COLO829 (cell line): Measurements from ENCODE around the gene GRIK4.
"Not testable (repeated sequence)": the region's sequence is repeated elsewhere in the genome, so short reads cannot be mapped to it uniquely, and the experiment has no call there.

ENCODE experiments used
- DNase-seq: peaks from one replicate; pipeline ENCODE4 v3.0.0; 2012; ENCODE audit warnings: low spot score

GRIK4 gene

DNA sequence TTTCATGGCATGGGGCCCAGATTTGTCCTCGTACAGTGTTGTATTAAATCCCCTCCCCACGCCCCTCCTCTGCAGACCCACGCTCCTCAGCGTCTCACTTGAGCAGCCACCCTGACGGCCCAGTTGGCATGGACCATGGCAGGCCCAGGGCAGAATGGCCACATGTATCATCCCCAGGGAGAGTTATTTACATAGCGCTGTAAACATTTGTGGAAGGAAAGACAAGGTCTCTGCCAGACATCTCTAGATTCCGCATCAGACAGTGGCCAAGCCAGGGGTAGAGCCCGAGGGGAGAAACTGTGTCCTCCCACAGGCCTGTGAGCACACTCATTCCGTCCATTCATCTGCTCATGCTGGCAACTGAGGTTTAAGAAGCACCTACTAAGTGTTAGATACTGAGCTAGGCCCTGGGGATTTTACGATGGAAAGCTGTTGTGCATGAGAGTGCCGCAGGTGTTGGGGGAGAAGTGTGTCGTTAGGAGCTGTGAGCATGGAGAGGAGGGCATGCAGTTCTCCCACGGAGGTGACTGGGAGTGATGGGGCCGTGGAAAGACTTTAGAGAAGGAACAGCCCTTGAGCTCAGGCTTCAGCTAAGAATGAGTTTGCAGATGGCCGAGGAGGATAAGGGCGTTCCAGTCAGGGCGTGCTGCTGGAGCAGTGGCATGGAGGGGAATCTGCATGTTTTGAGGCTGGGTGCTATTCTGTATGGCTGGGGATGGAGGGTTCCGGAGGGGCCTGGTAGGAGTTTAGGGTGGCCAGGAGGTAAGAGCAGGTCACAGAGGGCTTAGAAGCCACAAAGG, 94.9 kb downstream of the GRIK4 start:
- no peak for DNase-seq

DNA sequence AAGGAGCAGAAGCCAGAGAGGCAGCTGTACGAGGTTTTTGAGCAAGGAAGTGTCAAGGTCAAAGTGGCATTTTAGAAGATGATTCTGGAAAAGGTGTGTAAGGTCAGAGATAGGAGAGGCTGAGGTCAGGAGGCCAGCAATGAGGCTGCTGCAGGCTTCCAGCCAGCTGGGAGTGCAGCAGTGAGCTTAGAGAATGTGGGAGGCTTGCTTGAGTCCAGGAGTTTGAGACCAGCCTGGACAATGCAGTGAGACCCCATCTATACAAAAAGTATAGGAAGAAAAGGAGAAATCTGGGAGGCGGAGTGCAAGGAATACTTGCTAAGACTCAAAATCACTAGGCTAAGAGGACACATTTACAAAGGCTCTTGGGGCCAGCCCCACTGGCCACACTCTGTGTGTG, 96.5 kb downstream of the GRIK4 start:
- DNase-seq, result no peak

DNA sequence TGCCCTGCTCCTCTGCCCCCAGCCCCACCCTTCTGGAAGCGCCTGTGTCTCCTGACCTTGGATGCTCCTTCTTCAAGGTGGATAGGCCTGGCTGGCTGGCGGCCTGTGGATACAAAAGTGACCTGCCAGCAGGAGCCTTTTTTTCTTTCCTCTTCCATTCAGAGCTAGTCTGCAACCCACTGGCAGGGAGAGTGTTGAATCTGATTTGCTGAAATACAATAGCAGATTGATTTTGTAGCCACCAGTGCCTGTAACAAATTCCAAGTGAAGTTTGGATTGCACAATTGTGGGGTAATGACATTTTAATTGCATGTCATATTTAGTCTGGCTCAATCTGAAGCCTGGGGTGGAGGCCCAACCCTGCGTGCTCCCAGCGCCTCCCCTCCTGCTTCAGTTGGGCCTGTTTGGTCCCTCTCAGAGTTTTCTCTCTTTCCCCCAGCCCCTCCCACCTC, 97.2 kb downstream of the GRIK4 start:
- no peak for DNase-seq

DNA sequence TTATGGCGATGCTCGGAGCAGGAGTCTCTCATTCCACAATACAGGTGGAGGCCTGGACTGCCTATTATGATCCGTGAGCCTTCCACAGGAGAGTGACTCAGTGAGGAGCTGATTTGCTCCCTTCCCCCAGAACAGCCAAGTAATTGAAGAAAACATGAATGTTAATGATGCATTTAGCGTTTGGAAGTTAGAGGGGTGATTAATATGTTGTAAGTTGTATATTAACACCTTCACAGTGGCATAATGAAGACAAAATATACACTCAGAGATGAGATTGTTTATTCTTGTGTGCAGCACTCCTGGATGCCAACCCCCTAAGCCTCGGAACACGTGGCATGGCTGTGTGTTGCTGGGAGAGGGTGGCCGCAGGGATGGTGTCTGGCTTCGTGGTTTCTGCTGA, 98.6 kb downstream of the GRIK4 start:
- DNase-seq, result no peak

DNA sequence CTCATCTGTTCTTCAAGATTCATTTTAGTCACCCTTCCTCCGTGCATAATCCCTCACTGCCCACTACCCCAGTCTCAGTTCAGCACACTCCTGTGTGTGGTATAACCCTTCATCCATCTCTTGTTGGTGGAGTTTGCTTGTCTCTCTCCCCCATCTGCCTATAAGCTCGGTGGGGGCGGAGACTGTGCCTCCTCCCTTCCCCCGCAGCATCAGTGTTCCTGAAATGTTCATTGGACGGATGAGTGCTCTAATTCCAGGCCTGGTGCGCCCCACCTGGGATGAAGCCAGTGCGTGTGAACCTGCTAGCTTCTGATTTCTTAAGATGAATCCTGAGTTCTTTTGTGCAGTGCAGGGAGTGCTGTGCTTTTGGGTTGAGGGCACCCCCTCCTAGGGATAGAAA, 100.0 kb downstream of the GRIK4 start:
- no peak for DNase-seq

DNA sequence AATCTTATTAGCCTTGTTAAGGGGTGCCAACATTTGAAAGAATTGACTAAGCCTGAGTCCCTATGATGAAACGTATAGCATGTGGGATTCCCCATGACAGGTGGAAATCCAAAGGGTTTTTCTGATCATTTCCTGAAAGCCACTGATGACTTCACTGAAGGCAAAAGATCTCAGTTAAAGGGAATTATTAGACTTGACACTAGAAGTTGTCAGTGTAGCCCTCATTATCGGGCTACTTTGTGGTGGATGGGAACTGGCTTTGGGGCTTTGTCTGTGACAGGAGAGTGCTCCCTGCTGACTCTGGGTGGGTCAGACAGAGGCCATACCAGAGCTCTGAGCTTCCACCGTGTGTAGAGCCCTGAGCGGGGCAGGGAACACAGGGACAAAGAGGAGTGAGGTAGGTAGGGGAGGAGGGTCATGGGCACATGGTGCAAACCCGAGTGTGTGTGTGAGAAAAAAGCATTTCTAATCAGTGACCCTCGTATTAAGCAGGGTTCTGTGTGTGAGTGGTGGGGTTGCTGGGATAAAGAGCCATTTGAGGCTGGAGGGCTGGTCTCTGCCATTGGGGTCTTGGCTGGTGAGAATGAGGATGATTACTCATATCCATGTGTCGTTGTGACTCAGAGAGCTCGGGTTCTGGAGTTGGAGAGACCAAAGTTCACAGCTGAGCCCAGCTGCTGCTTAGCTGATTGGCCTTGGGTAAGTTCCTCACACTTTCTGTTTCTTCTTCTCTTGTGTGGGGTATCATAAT, 101.1 kb downstream of the GRIK4 start:
- no peak for DNase-seq

DNA sequence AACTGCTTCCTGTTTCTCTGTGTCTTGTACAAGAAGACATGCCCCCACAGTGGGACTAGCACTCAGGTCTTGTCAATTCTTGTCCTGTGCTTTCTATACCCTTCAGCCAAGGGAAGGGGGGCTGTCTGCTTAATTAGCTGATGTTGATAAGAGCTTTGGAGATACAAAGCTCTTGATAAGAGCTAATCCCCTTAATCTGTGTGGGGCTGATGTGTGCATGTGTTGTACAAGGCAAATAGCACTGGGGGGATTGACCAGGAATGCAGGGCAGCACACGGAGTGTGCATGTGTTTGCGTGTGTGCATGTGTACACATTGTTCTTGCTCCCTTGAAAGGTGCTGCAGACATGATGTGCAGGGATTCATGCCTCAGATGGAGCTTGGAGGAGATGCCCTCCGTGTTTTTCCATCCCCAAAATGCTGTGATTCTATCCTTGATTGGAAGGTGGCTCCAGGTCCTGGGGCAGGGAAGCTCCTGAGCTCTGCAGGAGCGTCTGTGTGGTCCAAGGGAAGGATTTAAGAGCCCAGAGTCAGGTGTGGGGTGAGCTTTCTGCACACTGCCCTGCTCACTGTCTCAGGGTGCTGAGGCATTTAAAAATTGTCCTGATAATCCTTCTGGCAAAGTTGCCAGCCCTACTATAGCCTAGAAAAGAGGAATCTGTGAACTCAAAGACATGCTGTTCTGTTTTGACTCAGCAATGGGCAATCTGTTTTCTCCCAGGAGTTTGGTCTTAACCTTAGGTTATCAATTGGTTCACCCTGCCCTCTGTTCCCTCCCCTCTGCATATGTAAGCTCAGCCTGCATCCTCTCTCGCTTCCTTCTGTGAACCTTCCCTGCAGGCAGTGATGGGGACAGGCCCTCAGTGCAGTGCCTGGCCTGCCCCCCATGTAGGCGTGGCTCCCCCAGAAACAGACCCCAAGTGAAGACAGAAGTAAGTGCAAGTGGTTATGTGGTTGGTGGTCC, 102.0 kb downstream of the GRIK4 start:
- DNase-seq, result no peak

DNA sequence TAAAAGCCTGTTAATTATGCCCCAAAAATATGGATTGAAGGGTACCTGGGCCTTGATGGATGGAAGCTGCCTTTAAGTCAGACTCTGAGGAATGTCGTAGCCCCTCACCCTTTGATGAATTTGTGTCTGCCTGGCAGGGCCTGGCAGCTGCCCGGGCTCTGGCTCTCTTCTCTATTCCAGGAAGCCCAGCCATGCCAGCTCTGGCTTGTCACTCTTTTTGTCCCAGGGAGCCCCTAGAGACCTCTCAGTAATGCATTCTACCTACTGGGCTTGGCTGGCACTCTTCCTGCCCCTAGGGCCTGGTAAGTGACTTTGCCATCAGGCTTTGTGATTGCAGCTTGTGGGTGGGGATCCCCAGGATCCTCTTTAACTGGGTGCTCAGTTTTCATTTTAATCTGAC, 103.8 kb downstream of the GRIK4 start:
- no peak for DNase-seq

DNA sequence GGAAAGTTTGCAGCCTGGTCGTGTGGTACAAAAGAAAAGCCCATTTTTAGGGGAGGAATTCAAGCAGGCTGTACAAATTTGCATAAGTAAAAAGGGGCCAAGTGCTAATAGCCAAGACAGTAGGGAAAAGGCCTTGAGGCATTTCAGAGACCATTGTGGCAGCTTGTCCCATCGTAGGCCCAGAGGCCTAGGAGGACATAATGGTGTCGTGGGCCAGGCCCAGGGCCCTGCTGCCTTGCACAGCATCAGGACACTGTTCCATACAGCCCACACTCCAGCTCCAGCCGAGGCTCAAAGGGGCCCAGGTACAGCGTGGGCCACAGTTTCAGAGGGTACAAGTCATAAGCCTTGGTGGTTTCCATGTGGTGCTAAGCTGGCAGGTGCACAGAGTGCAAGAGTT, 106.9 kb downstream of the GRIK4 start:
- DNase-seq, result no peak

DNA sequence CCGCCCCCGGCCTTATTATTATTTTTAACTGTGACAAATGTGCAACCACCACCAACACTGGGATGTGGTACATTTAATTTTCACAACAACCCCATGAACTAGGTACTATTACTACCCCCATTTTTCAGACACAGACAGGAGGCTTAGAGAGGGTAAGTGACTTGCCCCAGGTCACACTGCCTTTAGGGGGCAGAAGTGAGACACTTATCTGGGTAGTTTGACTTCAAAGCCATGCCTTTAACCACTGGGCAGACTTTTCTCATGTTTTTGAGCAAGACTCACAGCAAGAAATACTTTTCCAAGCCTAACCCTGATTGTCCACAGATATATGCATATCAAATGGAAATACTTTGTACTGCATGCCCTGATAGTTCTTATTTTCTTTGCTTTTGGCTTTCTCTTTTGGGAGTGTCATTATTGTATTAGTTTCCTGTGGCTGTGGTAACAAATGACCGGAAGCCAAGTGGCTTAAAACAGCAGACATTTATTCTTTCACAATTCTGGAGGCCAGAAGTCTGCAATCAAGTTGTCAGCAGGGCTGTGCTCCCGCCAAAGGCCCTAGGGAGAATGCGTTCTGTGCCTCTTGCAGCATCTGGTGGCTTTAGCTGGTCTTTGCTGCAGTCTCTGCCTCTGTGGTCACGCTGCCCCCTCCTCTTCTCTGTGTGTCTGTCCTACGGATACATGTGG, 110.8 kb downstream of the GRIK4 start:
- no peak for DNase-seq

DNA sequence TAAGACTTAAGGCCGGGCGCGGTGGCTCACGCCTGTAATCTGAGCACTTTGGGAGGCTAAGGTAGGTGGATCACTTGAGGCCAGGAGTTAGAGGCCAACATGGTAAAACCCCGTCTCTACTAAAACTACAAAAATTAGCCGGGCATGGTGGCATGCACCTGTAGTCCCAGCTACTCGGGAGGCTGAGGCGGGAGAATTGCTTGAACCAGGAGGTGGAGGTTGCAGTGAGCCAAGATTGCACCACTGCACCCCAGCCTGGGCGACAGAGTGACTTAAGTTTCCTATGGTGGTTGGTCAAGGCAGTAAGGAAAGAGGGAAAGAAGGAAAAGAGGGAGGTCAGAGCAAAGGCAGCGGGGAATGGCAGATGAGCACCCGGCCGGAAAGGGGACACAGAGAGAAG, 113.4 kb downstream of the GRIK4 start:
- DNase-seq, result not testable (repeated sequence)

DNA sequence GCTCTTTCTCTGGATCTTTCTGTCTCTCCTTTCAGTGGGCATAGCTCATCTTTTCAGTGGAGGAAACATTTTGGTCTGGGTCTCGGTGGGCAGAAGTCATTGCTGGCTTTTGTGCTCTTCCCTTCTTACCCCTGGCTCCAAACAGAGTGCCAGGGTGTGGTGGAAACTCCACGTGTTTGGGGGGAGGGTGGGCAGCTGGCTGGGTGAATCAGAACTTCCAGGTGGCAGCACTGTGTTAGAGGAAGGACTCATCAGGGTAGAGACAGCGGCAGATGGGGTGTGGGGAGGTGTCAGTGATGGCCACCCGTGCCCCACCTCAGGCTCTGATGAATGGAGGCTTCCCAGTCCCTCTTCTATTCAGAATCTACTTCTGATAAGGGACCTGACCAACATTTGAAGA, 114.0 kb downstream of the GRIK4 start:
- no peak for DNase-seq

DNA sequence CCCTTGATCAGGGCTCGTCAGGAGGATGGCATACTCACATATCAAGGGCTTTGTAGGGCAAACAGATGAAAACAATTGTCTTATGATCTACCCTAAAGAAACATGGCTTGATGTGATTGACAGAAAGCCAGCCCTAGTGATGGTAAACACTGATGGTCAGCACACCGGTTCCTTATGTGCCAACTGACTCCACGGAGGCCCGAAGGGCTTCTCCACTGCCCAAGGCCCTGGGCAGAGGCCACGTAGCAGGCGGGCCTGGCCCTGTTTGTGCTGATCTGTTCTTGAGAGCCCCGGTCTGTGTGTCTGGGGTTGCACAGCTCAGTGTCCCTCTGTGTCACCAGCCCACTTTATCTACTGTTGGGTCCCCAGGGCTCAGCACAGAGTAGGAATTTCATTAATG, 115.2 kb downstream of the GRIK4 start:
- no peak for DNase-seq

DNA sequence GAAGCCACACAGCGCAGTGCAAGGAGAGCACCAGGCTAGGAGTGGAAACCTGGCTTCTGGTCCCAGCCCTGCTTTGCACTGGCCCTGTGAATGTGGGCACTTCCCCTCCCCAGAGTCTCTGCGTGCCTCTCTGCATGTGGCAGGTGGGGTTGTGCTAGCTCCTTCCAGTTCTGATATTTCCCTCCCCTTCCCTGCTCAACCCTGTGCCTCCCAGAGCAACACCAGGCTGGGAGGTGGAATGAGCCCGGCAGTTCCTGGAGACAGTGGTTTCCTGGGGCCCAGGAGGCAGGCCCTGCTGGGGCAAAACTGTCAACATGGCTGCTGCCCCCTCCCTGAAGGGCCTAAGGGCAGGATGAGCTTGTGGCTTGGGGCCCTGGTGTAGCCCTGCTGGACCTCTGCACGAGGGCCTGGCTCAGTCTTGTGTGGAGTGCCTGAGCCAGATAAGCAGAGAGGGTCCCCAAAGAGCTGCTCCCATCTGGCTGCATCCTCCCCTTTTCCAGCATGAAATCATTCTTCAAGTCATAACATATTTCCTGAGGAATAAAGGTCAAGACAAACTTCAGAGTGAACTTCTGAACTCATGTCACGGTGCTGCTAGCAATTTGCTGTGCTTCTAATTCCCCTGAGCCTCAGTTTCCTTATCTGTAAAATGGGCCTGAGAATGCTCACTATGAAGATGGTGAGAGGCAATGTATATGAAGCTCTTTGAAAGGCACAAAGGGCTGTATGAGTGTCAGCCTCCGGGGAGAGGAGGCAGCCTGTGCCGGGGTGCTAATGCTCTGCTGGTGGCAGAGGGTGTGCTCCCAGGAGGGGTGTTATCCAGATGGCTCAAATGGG, 116.0 kb downstream of the GRIK4 start:
- DNase-seq, result no peak

DNA sequence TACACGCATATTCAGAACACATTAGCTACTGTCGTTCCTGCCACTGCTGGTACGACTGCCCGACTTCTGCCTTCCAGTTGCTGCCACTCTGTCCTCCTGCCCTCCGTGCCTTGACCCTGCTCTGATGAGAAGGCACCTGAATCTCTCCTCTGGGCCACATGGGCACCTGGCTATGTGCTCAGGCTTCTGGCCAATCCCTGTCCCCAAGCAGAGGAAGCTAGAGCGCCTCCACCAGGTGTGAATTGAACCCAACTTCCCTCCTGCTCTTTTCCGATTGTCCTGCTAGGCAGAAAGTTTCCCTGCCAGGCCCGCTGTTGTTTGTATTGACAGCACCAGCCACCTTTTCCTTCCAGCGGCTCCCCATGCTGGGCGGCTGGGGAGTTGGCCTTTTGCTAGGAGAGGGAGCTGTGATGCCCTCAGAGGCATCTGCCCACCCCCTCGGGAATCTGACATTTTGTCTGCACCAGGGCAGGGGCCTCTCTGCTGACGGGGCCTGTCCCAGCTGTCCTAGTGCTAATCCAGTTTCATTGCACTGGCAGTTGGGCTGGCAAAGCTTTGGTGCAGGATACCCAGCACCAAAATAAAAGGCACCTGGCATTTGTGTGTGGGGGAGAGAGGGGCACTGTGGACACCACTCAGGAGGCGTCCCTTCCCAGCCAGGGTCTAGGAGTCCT, 118.0 kb downstream of the GRIK4 start:
- DNase-seq, result no peak

DNA sequence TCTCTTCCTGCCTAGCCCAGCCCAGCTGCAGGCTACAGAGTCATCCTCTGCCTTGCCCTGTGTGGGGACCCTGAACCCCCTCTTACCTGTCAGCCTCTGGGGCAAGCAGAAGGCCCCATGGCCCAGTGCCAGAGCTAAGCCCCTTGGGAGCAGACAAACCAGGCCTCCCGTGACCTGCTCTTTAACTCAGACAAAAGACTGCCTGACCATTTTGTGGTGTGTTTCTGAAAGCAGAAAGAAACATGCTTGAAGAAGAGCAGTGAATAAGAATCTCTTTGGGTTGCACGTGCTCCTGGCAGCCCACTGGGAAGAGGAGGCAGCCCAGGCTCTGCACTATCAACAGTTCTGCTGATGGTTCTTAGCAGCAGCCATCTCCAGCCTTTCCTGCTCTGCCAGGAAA, 118.6 kb downstream of the GRIK4 start:
- no peak for DNase-seq

DNA sequence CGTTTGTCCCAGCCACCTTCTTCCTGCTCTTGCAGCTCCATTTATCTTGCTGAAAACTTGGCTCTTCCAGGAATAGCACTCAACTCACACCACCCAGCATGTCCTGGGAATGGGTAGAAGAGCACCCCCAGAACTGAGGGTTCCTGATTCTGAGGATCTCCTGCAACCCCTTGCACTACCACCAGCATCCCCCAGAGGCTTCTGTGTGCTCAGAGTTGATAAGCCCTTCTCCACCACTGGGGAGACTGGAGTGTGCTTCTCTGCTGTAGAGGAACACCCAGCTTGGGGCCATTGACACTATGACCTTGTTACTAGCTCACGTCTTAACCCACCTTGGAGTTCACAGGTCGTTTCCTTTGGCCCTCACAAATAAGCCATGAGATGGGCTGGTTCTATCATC, 121.0 kb downstream of the GRIK4 start:
- no peak for DNase-seq

DNA sequence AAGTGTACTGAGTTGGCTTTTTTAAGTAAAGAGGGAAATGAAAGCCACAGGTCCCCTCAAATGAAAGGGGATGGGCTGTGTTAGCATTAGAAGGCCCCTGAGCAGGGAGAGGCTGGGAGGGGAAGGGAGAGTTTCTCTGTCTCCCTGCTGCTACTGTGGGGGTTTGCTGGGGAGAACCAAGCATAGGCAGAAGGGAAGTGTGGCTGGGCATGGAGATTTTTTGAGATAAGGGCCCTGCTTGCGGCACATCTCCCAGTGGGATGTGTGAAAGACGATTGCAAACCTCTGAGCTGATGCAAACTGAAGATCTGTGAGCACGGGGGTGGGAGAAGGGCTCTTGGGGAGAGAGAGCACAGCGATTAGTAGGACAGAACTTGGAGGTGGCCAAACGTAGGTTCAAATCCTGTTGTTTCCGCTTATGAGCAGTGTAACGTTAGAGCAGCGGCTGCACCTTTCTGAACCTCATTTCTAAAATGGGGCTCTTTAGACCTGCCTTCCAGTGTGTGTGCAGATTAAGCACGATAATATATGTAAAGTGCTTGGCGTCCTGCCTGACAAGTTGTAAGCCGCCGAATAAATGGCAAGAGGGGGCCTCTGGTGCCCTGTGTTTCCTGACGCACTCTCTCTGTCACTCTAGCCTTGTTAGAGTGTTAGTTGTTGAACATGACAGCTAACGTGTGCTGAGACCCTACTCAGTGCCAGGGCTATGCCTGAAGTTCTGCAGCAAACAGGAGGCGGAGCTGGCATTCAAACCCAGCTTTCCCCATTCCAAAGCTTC, 122.3 kb downstream of the GRIK4 start:
- no peak for DNase-seq

DNA sequence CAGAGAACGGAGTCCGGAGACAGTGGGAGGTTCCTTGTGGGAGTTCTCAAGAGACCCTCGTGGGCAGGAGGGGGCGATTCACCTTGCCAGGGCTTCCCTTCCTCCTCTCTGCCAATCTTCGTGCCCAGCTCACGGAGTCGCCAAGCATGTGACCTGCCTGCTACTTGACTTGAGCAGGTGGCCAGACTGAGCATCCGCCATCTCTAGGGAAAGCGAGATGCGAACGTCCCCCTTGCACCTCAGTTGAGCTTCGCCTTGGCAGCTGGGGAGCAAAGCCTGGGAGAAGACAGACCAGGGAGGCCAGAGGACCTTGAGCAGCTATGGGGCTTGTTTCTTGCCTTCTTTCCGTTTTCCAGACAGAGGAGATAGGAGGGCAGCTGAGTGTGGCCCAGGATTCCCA, 123.2 kb downstream of the GRIK4 start:
- DNase-seq, result no peak
